OCI-LY7 (cell line): ENCODE results near the gene TRMT44. TPM values are rescaled to one million over a fixed set of nuclear protein-coding genes. Genes with fewer than 3 reads are reported as not detected.
"Not testable (repeated sequence)": the region's sequence is repeated elsewhere in the genome, so short reads cannot be mapped to it uniquely, and the experiment has no call there.

ENCODE experiments used
- BruUV-seq: library from RNA; stranded (reverse); fragments of 400-500 nt; replicated peaks from 2 replicates; lab custom pipeline; 2021; lab: Mats Ljungman, UMichigan
- CTCF ChIA-PET: fragments of 300-600 bp; sonication (Branson Sonifier 250); formaldehyde crosslinking; loops from one replicate; lab custom pipeline; 2022; ENCODE audit warnings: antibody characterized with exemption; ENCODE audit not compliant: unreplicated experiment; lab: Charles Lee
- POLR2A ChIA-PET: fragments of 300-600 bp; sonication (Branson Sonifier 250); formaldehyde crosslinking; loops from one replicate; lab custom pipeline; 2022; ENCODE audit warnings: antibody characterized with exemption; lab: Charles Lee
- DNase-seq: peaks from one replicate; pipeline ENCODE4 v3.0.0-alpha.2; 2015; ENCODE audit warnings: low spot score
- H2AFZ ChIP-seq: fragments of 200-600 bp; sonication (generic), shearing (Covaris generic); 2 replicates; pipeline ENCODE4 v1.6.1; 2014; ENCODE audit warnings: mild to moderate bottlenecking, antibody characterized with exemption, low read length, moderate library complexity
- H3K27ac ChIP-seq: fragments of 200-600 bp; sonication (generic); 2 replicates; pipeline ENCODE4 v1.5.1; 2014; ENCODE audit warnings: mixed run types, low read depth, mild to moderate bottlenecking, moderate library complexity, low read length, inconsistent platforms; ENCODE audit not compliant: poor library complexity, severe bottlenecking
- H3K36me3 ChIP-seq: fragments of 200-600 bp; sonication (generic); 2 replicates; pipeline ENCODE4 v1.6.1; 2014; ENCODE audit warnings: mild to moderate bottlenecking, antibody characterized with exemption, low read length, moderate library complexity, mixed read lengths; ENCODE audit not compliant: insufficient read depth
- H3K4me1 ChIP-seq: fragments of 200-600 bp; sonication (generic); 2 replicates; pipeline ENCODE4 v1.5.1; 2014; ENCODE audit warnings: mild to moderate bottlenecking, low read length; ENCODE audit not compliant: insufficient read depth, poor library complexity, severe bottlenecking
- H3K4me2 ChIP-seq: fragments of 200-600 bp; sonication (generic); 2 replicates; pipeline ENCODE4 v1.6.1; 2014; ENCODE audit warnings: mild to moderate bottlenecking, low read length
- H3K4me3 ChIP-seq: fragments of 200-600 bp; sonication (generic); 2 replicates; pipeline ENCODE4 v1.5.1; 2014; ENCODE audit warnings: mild to moderate bottlenecking, low read depth, low read length; ENCODE audit not compliant: poor library complexity, severe bottlenecking
- H3K79me2 ChIP-seq: fragments of 200-600 bp; sonication (generic); 2 replicates; pipeline ENCODE4 v1.6.1; 2016; ENCODE audit warnings: low read depth, mild to moderate bottlenecking, low read length, moderate library complexity, mixed read lengths; ENCODE audit not compliant: insufficient read depth
- H3K9me2 ChIP-seq: fragments of 200-600 bp; sonication (generic); 2 replicates; pipeline ENCODE4 v1.6.1; 2016; ENCODE audit warnings: mild to moderate bottlenecking, low read length, mixed read lengths; ENCODE audit not compliant: insufficient read depth
- H3K9me3 ChIP-seq: fragments of 200-600 bp; sonication (generic); 2 replicates; pipeline ENCODE4 v1.6.1; 2014; ENCODE audit warnings: mild to moderate bottlenecking, mixed run types, low read length, mixed read lengths
- H4K20me1 ChIP-seq: fragments of 200-600 bp; sonication (generic); 2 replicates; pipeline ENCODE4 v1.6.1; 2014; ENCODE audit warnings: mild to moderate bottlenecking, antibody characterized with exemption, low read length, moderate library complexity, mixed read lengths; ENCODE audit not compliant: insufficient read depth
- CTCF ChIP-seq: fragments of 200-600 bp; sonication (generic); conservative IDR thresholded peaks from 2 replicates; pipeline ENCODE4 v1.5.1; 2014; ENCODE audit warnings: mild to moderate bottlenecking, antibody characterized with exemption, low read length, moderate library complexity, mixed read lengths
- EZH2phosphoT487 ChIP-seq: fragments of 200-600 bp; sonication (generic); IDR thresholded peaks from 2 replicates; pipeline ENCODE4 v1.6.1; 2018; ENCODE audit warnings: low read depth, borderline replicate concordance, mild to moderate bottlenecking, mixed run types, antibody characterized with exemption, low read length, moderate library complexity, mixed read lengths
- intact Hi-C: fragments of 100-400 bp; cut with micrococcal nuclease; formaldehyde crosslinking; loops from one replicate; pipeline ENCODE4 v1.10.0; 2022; ENCODE audit not compliant: unreplicated experiment
- total RNA-seq, 2 experiments: library from RNA; depleted of rRNA in 1 of 2; stranded (reverse); fragments of >200 nt in 1 of 2; shearing (Covaris generic) in 1 of 2; gene quantifications; 2 replicates each; pipeline ENCODE4 v1.2.3, GENCODE V29; 2014 to 2022

Gene TRMT44
- total RNA-seq, 2 experiments from 2014 or later = 23.0 to 28.3 TPM

- Histone ChIP-seq H3K4me1 (no peaks in the 10 kb centered on the region), H3K27ac (no peak overlapping the region), H3K4me3 (no peak overlapping the region), H2AFZ (no peak overlapping the region), H4K20me1 (no peaks in the 10 kb centered on the region), H3K9me2 (no peaks in the 10 kb centered on the region), H3K9me3 (no peaks in the 10 kb centered on the region), H3K36me3 (no peaks in the 10 kb centered on the region; the same call in 1 of the 2 replicates), H3K4me2 (no peak overlapping the region), H3K79me2 (no peaks in the 10 kb centered on the region)
- TF ChIP-seq CTCF (no peak), EZH2phosphoT487 (no peak)
- intact Hi-C loops = no loop called here
- no TSS peak for BruUV-seq
- no peak for DNase-seq
- CTCF ChIA-PET = no interaction called here
- POLR2A ChIA-PET = no interaction called here
Observed at GRCh38 chr4:8478371-8478770, 37.8 kb downstream of the TRMT44 start.

- no peaks in the 10 kb centered on the region for H4K20me1 ChIP-seq
- CTCF ChIA-PET = no interaction called here
- POLR2A ChIA-PET = no interaction called here
- no peaks in the 10 kb centered on the region for H3K4me1 ChIP-seq
- H3K27ac ChIP-seq = no peak overlapping the region
- no peaks in the 10 kb centered on the region for H3K79me2 ChIP-seq
- no peak for DNase-seq
- TF ChIP-seq EZH2phosphoT487 = no peak
- no peak for TF ChIP-seq CTCF
- intact Hi-C loops = no loop called here
- no peak overlapping the region for H2AFZ ChIP-seq
- no peak overlapping the region for H3K4me2 ChIP-seq
- H3K4me3 ChIP-seq = no peak overlapping the region
- no peaks in the 10 kb centered on the region; the same call in 1 of the 2 replicates for H3K36me3 ChIP-seq
- H3K9me2 ChIP-seq = no peaks in the 10 kb centered on the region
- no peaks in the 10 kb centered on the region for H3K9me3 ChIP-seq
- BruUV-seq = no TSS peak
Observed at GRCh38 chr4:8478801-8479744, 38.5 kb downstream of the TRMT44 start.

- no peak overlapping the region for H2AFZ ChIP-seq
- TF ChIP-seq EZH2phosphoT487 (no peak), CTCF (no peak)
- H4K20me1 ChIP-seq = no peaks in the 10 kb centered on the region
- no TSS peak for BruUV-seq
- H3K4me1 ChIP-seq = no peaks in the 10 kb centered on the region
- no peak overlapping the region for H3K27ac ChIP-seq
- no peak overlapping the region for H3K4me3 ChIP-seq
- no peaks in the 10 kb centered on the region for H3K9me2 ChIP-seq
- ChIA-PET POLR2A (no interaction called here), CTCF (no interaction called here)
- no peak for DNase-seq
- no peaks in the 10 kb centered on the region for H3K9me3 ChIP-seq
- no peaks in the 10 kb centered on the region for H3K79me2 ChIP-seq
- H3K36me3 ChIP-seq = no peaks in the 10 kb centered on the region; the same call in 1 of the 2 replicates
- H3K4me2 ChIP-seq = no peak overlapping the region
- intact Hi-C loops = no loop called here
Observed at GRCh38 chr4:8480221-8480620, 39.6 kb downstream of the TRMT44 start.

GRCh38 chr4:8486643-8487042 lies 46.1 kb downstream of the TRMT44 start:
- H3K4me2 ChIP-seq, H3K36me3 ChIP-seq, BruUV-seq, H3K9me3 ChIP-seq, POLR2A ChIA-PET, H3K27ac ChIP-seq, CTCF ChIA-PET, H3K9me2 ChIP-seq, H3K4me3 ChIP-seq, H3K4me1 ChIP-seq, H3K79me2 ChIP-seq, H4K20me1 ChIP-seq, H2AFZ ChIP-seq, intact Hi-C loops, DNase-seq: not testable (repeated sequence)
